Measurements from ENCODE around the gene ANKRD18A.
"Not testable (repeated sequence)": the region's sequence is repeated elsewhere in the genome, so short reads cannot be mapped to it uniquely, and the experiment has no call there.

The ANKRD18A gene

GRCh38 chr9:38546497-38547163 is 73.8 kb downstream of the ANKRD18A start:
- DNase-seq (ENCODE audit: low spot score) = not testable (repeated sequence)

- not testable (repeated sequence) for DNase-seq (ENCODE audit: low spot score)
Observed at GRCh38 chr9:38540535-38540934, 79.9 kb downstream of the ANKRD18A start.

GRCh38 chr9:38529317-38529716 is 91.1 kb downstream of the ANKRD18A start:
- no peak for DNase-seq (ENCODE audit: low spot score)

- no peak for DNase-seq (ENCODE audit: low spot score)
Observed at GRCh38 chr9:38527503-38527902, 92.9 kb downstream of the ANKRD18A start.

- no peak for DNase-seq (ENCODE audit: low spot score)
Observed at GRCh38 chr9:38526591-38526990, 93.8 kb downstream of the ANKRD18A start.

- DNase-seq (ENCODE audit: low spot score) = no peak
Observed at GRCh38 chr9:38523121-38523520, 97.3 kb downstream of the ANKRD18A start.

GRCh38 chr9:38521762-38522161 is 98.6 kb downstream of the ANKRD18A start:
- no peak for DNase-seq (ENCODE audit: low spot score)

Small RNA genes lying within 50 kb of the gene (small RNA-seq; reads per million reads assigned to genes)
- 0 reads per million in 2 experiments for gene AL390726.1
- 0 reads per million in 2 experiments for gene AL390726.2
- gene AL390726.3 = 0 reads per million in 2 experiments
- gene AL390726.4 = 0 reads per million in 2 experiments
- gene AL390726.5 = 0 to 0.13 reads per million in 2 experiments
